Bone marrow (tissue), 2 donors: ENCODE measurements around the gene EPX.

ENCODE experiments used
- DNase-seq, 2 donors: peaks; one replicate each; lab custom pipeline; 2025; lab: John Stamatoyannopoulos, UW

EPX gene

DNA sequence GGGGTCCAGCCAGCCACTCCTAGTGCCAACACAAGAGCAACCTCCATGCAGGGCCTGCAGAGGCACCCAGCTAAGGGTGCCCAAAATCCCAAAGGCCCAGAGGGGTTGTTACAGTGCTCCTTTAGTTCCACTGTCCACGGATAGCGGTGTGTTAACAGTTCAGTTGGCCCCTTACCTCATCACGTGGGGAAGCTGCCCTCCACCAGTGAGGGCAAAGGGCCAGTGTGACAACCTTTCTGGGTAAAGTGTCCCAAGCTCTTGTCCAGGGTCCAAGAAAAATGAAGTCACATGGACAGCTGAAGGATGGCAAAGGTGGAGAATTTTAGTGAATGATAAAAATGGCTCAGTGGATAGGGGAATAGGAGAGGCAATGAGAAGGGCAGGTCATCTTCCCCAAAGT is 35.2 kb downstream of the EPX start:
- DNase-seq = no peak

GRCh38 chr17:58228679-58229078 is 36.2 kb downstream of the EPX start:
- no peak for DNase-seq

- no peak for DNase-seq
Observed at GRCh38 chr17:58229384-58229783, 36.9 kb downstream of the EPX start.

DNA sequence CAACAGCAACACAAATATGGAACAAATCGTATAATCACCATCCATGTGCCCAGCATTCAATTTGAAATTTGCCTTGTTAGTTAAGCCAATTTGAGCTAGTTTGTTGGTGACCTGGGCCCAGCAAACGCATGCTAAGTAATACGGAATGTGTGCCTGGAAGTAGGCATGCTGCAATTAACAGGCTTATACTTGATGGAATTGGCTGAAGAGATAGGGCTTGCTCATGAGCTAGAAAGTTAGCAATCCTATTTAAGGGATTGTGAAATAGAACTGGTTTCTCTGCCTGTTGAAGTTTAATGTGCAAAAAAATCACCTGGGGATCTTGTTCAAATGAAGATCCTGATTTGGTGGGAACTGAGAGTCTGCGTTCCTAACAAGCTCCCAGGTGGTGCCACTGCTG is 37.4 kb downstream of the EPX start:
- DNase-seq = no peak

GRCh38 chr17:58231641-58232040 is 39.1 kb downstream of the EPX start:
- no peak for DNase-seq

- peak; percentile 27 to 43 for DNase-seq
Observed at GRCh38 chr17:58232707-58233156, 40.2 kb downstream of the EPX start.

GRCh38 chr17:58233543-58233942 is 41.0 kb downstream of the EPX start:
- DNase-seq = no peak

- no peak for DNase-seq
Observed at GRCh38 chr17:58234512-58234911, 42.0 kb downstream of the EPX start.

DNA sequence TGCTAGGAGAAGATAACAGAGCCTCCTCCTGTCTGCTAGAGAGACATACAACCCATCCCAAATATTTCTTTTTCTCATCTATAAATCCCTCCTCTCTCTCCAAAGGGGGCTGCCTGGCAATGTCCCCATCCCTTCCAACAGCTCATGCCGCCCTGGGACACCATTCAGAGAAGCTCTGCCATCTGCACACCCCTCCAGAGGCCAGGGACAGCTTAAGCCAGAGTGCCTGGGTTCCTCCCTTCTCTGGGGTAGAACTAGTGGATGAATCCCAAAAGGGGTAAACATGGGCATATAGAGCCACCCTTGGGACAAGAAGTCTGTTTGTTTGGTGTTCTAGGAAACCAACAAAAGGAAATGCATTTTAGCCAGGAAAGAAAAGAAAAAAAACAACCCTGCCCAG is 43.3 kb downstream of the EPX start:
- DNase-seq = no peak

GRCh38 chr17:58236394-58236793 is 43.9 kb downstream of the EPX start:
- no peak for DNase-seq

DNA sequence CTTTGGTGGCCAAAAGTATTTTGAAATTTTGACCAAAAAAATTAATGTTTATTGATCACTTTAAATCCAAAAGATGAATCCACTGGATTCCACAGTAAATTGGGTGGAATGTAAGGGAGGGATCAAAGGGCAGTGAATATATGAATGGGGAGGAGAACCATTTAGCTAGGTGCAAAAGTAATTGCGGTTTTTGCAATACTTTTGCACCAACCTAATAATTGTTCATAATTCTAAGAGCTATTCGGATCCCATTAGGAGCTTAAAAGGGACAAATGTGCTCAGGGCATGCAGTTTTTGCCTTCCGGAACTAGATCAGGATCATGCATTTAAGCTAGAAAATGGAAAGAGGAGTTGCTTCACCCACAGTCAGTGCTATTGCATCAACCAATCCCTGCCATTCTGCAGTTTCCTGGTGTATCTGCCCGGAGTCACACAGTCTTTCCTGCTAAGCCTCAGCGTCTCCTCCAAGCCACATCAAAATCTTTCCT is 45.7 kb downstream of the EPX start, which contains the start of gene LPO:
TSS of gene LPO (plus strand) at position 438 of the 488 bp plus-strand sequence. CDS start 4,396 bp downstream, outside the sequence.
- DNase-seq = no peak

- no peak for DNase-seq
Observed at GRCh38 chr17:58239987-58240386, 47.5 kb downstream of the EPX start.

GRCh38 chr17:58242171-58242784 is 49.8 kb downstream of the EPX start:
- DNase-seq = no peak

GRCh38 chr17:58244963-58245362 is 52.4 kb downstream of the EPX start:
- no peak for DNase-seq

GRCh38 chr17:58245428-58246103 is 53.0 kb downstream of the EPX start:
- DNase-seq = no peak

DNA sequence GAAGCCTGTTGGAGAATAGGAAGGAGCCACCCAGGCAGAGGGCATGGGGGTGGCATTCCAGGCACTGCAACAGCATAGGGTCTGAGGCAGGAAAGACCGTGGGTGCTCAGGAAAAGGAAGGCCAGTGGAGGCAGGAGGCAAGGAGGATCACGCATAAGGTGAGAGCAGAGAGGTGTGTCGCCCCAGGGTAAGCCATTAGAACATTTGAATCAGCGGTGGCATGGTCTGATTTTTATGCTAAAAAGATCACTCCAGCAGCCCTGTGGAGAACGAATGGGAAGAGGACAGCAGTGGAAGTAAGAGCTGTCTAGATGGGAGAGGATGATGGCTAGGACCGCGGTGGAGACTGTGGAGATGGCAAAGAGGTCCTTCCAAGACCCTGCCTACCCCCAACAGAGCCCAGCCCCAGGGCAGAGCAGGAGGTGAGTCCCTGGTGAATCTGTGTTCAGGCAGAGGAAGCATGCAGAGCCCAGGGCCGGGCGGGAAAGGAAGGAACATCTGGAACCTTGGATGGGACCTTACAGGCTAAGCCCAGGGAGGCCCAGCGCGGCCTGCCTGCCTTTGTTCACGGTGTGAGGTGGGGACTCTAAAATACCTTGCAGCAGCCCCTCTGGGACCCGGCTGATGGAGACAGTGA is 53.7 kb downstream of the EPX start:
- no peak for DNase-seq

GRCh38 chr17:58246781-58247180 is 54.3 kb downstream of the EPX start:
- no peak for DNase-seq

- DNase-seq = no peak
Observed at GRCh38 chr17:58247511-58248363, 55.2 kb downstream of the EPX start.

DNA sequence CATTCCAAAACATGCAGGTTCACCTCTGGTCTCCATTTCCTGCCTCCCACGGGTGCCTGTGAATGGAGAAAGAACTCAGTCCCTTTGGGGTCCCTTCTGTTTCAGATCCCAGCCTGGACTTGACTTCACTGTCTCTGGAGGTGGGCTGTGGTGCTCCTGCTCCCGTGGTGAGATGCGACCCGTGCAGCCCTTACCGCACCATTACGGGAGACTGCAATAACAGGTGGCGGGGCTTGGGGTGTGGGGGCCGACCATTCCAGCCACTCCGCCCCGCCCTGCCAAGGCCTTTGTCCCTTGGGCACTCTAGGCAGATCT is 56.4 kb downstream of the EPX start:
- no peak for DNase-seq

DNA sequence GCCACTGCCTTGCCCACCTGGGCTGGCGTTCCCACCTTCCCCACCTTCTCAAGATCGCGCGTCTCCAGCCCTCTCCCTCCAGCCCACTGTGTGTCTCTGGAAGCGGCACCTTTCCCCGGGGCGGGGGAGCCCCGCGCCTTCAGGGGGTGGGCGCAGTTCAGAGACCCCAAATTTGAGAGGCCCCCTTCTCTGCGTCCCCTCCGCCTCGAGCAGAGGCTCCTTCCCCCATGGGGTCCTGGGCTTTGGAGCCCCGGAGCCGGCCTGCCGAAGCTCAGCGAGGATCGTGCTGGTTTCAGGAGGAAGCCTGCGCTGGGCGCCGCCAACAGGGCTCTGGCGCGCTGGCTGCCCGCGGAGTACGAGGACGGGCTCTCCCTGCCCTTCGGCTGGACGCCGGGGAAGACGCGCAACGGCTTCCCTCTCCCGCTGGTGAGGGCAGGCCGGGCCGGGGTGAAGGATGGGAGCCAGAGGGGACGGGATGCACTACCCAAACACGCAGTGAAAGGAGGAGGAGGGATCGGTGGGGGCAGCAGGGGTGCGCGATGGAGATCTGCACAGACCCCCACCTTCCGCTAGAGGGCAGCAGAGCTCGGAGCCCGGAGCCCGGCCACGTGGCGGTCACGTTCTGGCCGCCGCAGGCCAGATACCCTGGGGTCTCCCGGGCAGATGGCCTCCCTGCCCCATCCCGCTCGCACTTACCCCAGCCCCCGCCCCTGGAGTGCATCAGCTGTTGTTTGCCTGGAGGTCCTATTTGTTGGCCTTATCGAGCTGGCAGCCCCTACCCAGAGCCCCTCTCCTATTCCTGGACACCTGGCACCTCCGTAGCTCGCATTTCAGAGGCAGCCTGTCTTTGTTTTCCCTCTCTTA is 57.0 kb downstream of the EPX start:
- peak; percentile 51 to 70 for DNase-seq

GRCh38 chr17:58250344-58251011 is 58.0 kb downstream of the EPX start:
- DNase-seq = no peak
